ENCODE data around the gene UGDH.
"Not testable (repeated sequence)": the region's sequence is repeated elsewhere in the genome, so short reads cannot be mapped to it uniquely, and the experiment has no call there.

DNA sequence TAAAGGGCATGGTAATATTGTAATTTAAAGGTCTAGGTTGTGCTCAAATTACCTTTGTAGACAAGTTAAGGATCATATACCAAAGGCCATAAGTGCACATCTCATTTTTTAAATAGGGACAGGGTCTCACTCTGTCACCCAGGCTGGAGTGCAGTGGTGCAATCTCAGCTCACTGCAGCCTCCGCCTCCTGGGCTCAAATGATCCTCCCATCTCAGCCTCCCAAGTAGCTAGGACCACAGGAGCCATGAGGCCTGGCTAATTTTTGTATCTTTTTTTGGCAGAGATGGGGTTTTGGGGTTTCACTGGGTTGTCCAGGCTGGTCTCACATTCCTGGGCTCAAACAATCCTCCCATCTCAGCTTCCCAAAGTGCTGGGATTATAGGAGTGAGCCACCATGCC is 13.0 kb downstream of the UGDH start:
- TF ChIP-seq, protein P1, sequence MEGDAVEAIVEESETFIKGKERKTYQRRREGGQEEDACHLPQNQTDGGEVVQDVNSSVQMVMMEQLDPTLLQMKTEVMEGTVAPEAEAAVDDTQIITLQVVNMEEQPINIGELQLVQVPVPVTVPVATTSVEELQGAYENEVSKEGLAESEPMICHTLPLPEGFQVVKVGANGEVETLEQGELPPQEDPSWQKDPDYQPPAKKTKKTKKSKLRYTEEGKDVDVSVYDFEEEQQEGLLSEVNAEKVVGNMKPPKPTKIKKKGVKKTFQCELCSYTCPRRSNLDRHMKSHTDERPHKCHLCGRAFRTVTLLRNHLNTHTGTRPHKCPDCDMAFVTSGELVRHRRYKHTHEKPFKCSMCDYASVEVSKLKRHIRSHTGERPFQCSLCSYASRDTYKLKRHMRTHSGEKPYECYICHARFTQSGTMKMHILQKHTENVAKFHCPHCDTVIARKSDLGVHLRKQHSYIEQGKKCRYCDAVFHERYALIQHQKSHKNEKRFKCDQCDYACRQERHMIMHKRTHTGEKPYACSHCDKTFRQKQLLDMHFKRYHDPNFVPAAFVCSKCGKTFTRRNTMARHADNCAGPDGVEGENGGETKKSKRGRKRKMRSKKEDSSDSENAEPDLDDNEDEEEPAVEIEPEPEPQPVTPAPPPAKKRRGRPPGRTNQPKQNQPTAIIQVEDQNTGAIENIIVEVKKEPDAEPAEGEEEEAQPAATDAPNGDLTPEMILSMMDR (conservative IDR thresholded peaks at IDR 0.05; ENCODE audit: low read depth, low read length): not testable (repeated sequence)
- TF ChIP-seq EZH2 (IDR thresholded peaks at IDR 0.05; ENCODE audit: borderline replicate concordance, low read depth, low read length, poor library complexity, severe bottlenecking): not testable (repeated sequence)

All from A673 (cell line).